NB4 (cell line): ENCODE measurements around the gene SMG1.

Experiments
- CTCF ChIP-seq: IDR thresholded peaks from one replicate; pipeline ENCODE4 v1.5.1; 2012; ENCODE audit warnings: low read depth, low read length
- MAX ChIP-seq: IDR thresholded peaks from 2 replicates; pipeline ENCODE4 v1.6.1; 2011; ENCODE audit warnings: low read depth, low read length
- MYC ChIP-seq: IDR thresholded peaks from 2 replicates; pipeline ENCODE4 v1.6.1; 2011; ENCODE audit warnings: low read depth, low read length
- POLR2A ChIP-seq: IDR thresholded peaks from 2 replicates; pipeline ENCODE4 v1.6.1; 2011; ENCODE audit warnings: mild to moderate bottlenecking; ENCODE audit not compliant: insufficient read length; ENCODE audit errors: extremely low read depth

- no peak for TF ChIP-seq CTCF
- TF ChIP-seq POLR2A, result no peak
- TF ChIP-seq MAX, result no peak
- no peak for TF ChIP-seq MYC
Measured at GRCh38 chr16:18792836-18793433, 133.3 kb downstream of the SMG1 start.
